ENCODE results near the gene MRPL16.
A peak's percentile ranks its signal among the peaks of the same experiment; 100 is the strongest.

Gene MRPL16

GRCh38 chr11:59758401-59759037 is 52.1 kb downstream of the MRPL16 start:
- Histone ChIP-seq H3K4me3 (ENCODE audit: low read depth, low read length) (no peak overlapping the region), H3K27ac (ENCODE audit: low read depth, low read length) (no peak overlapping the region), H3K36me3 (ENCODE audit: control insufficient read depth, insufficient read depth, low read length) (peaks cover 2% of the 10 kb centered on the region; the same call in 1 of the 2 replicates), H3K4me1 (ENCODE audit: control insufficient read depth, insufficient read depth, low read length) (peaks cover 14% of the 10 kb centered on the region), H3K27me3 (ENCODE audit: control insufficient read depth, insufficient read depth, low read length) (no peaks in the 10 kb centered on the region), H3K9me3 (ENCODE audit: control insufficient read depth, insufficient read depth, low read length) (no peaks in the 10 kb centered on the region), H3K9ac (ENCODE audit: low read depth, low read length) (no peak overlapping the region)

GRCh38 chr11:59756845-59757244 is 53.7 kb downstream of the MRPL16 start:
- Histone ChIP-seq H3K27ac (ENCODE audit: low read depth, low read length) (no peak overlapping the region), H3K9ac (ENCODE audit: low read depth, low read length) (no peak overlapping the region)

GRCh38 chr11:59756558-59756840 is 54.1 kb downstream of the MRPL16 start:
- peaks cover 14% of the 10 kb centered on the region for H3K4me1 ChIP-seq (ENCODE audit: control insufficient read depth, insufficient read depth, low read length)
- H3K4me3 ChIP-seq (ENCODE audit: low read depth, low read length) = peak overlapping the region; percentile 94
- no peaks in the 10 kb centered on the region for H3K27me3 ChIP-seq (ENCODE audit: control insufficient read depth, insufficient read depth, low read length)
- H3K9me3 ChIP-seq (ENCODE audit: control insufficient read depth, insufficient read depth, low read length) = no peaks in the 10 kb centered on the region
- 0 out of 2 replicates have a peak, but pooled peaks cover 2% of the 10 kb centered on the region for H3K36me3 ChIP-seq (ENCODE audit: control insufficient read depth, insufficient read depth, low read length)
- no peak overlapping the region for H3K9ac ChIP-seq (ENCODE audit: low read depth, low read length)
- H3K27ac ChIP-seq (ENCODE audit: low read depth, low read length) = peak overlapping the region; percentile 90

More at GRCh38 chr11:59756845-59757244, 53.7 kb downstream of the MRPL16 start:
- Histone ChIP-seq H3K9me3 (ENCODE audit: control insufficient read depth, insufficient read depth, low read length) (no peaks in the 10 kb centered on the region), H3K36me3 (ENCODE audit: control insufficient read depth, insufficient read depth, low read length) (0 out of 2 replicates have a peak, but pooled peaks cover 2% of the 10 kb centered on the region), H3K4me3 (ENCODE audit: low read depth, low read length) (peak overlapping the region; percentile 94), H3K4me1 (ENCODE audit: control insufficient read depth, insufficient read depth, low read length) (peaks cover 14% of the 10 kb centered on the region), H3K27me3 (ENCODE audit: control insufficient read depth, insufficient read depth, low read length) (no peaks in the 10 kb centered on the region)
